Measurements from ENCODE around the gene DHH.

DHH gene

DNA sequence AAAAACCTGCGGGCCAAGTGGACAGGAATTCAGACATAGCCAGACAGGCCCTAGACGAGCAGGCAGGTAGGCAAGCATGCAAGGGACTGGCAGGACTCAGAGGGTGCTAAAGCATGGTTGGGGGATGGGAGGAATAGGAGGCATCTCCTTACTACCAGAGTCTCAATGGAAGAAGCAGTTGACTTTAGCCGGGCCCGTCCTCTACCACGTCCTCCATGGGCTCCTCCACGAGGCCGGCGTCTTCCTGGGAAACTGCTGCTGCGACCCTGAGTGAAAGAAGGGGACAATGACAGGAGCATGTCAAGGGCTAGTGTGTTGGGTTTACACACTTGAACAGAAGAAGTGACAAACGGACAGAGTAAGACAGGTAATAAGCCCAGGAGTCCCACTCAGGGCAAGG, 45.6 kb downstream of the DHH start:
- Histone ChIP-seq H3K9ac (ENCODE audit: low read length in 2 of 2) (no peak overlapping the region), H3K27ac (ENCODE audit: low read length) (no peak overlapping the region), H3K4me3 (ENCODE audit: low read length in 2 of 2) (no peak overlapping the region), H3K36me3 (ENCODE audit: control insufficient read depth in 2 of 2, insufficient read depth in 2 of 2, low read length in 2 of 2) (peaks cover 78 to 89% of the 10 kb centered on the region in 2 donors), H3K9me3 (ENCODE audit: control insufficient read depth in 2 of 2, low read length in 2 of 2) (no peaks in the 10 kb centered on the region), H3K4me1 (ENCODE audit: control insufficient read depth, insufficient read depth, low read length) (no peaks in the 10 kb centered on the region), H3K27me3 (ENCODE audit: control insufficient read depth in 1 of 2, insufficient read depth in 2 of 2, low read length in 2 of 2) (no peaks in the 10 kb centered on the region)

DNA sequence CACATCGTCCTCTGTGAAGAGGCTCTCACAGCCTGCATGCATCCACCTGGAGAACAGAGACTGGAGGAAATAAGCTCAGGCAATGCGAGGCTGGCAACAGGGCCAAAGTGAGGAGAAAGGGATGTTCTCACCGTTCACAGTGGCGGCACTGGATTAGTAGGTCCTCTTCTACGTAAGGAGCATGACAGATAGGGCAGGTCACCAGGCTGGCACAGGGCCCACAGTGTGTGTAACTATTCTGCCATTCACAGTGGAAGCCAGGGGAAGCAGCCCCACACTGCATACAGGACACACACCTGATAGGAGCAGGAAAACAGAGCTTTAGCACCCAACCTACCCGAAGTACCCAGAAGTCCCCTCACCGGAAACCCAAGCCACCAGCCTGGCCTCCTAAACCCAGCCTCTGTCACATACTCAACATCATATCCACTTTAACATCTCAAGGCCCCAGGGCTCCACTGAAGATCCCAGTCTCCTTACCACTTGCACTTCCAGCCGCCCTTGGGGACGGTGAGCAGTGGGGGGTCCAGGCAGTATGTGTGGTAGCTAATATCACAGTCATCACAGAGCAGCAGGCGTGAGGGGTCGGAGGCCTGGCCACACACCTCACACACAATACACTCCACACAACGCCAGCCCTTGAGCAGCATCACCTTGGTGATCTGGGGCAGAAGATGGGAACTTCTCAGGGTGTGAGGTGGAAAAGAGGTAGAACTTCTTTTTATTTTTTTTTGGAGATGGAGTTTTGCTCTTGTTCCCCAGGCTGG, 48.3 kb downstream of the DHH start:
- Histone ChIP-seq H3K27ac (ENCODE audit: low read length) (no peak overlapping the region), H3K9me3 (ENCODE audit: control insufficient read depth in 2 of 2, low read length in 2 of 2) (no peaks in the 10 kb centered on the region), H3K4me1 (ENCODE audit: control insufficient read depth, insufficient read depth, low read length) (no peaks in the 10 kb centered on the region), H3K4me3 (ENCODE audit: low read length in 2 of 2) (no peak overlapping the region), H3K9ac (ENCODE audit: low read length in 2 of 2) (no peak overlapping the region), H3K27me3 (ENCODE audit: control insufficient read depth in 1 of 2, insufficient read depth in 2 of 2, low read length in 2 of 2) (no peaks in the 10 kb centered on the region), H3K36me3 (ENCODE audit: control insufficient read depth in 2 of 2, insufficient read depth in 2 of 2, low read length in 2 of 2) (peaks cover 83 to 89% of the 10 kb centered on the region in 2 donors)

- H3K27ac ChIP-seq (ENCODE audit: low read length), result no peak overlapping the region
- no peaks in the 10 kb centered on the region for H3K27me3 ChIP-seq (ENCODE audit: control insufficient read depth in 1 of 2, insufficient read depth in 2 of 2, low read length in 2 of 2)
- H3K9me3 ChIP-seq (ENCODE audit: control insufficient read depth in 2 of 2, low read length in 2 of 2), result no peaks in the 10 kb centered on the region
- peaks cover 78 to 90% of the 10 kb centered on the region in 2 donors for H3K36me3 ChIP-seq (ENCODE audit: control insufficient read depth in 2 of 2, insufficient read depth in 2 of 2, low read length in 2 of 2)
- no peaks in the 10 kb centered on the region for H3K4me1 ChIP-seq (ENCODE audit: control insufficient read depth, insufficient read depth, low read length)
- H3K4me3 ChIP-seq (ENCODE audit: low read length in 2 of 2), result no peak overlapping the region
- peak overlapping the region in 1 of 2 donors; percentile 13 for H3K9ac ChIP-seq (ENCODE audit: low read length in 2 of 2)
These were observed 49.9 kb downstream of the DHH start for GRCh38 chr12:49044660-49045059.

GRCh38 chr12:49043856-49044258, 50.7 kb downstream of the DHH start:
- Histone ChIP-seq H3K9ac (ENCODE audit: low read length in 2 of 2) (no peak overlapping the region), H3K4me1 (ENCODE audit: control insufficient read depth, insufficient read depth, low read length) (no peaks in the 10 kb centered on the region), H3K4me3 (ENCODE audit: low read length in 2 of 2) (no peak overlapping the region), H3K27me3 (ENCODE audit: control insufficient read depth in 1 of 2, insufficient read depth in 2 of 2, low read length in 2 of 2) (no peaks in the 10 kb centered on the region), H3K36me3 (ENCODE audit: control insufficient read depth in 2 of 2, insufficient read depth in 2 of 2, low read length in 2 of 2) (peaks cover 78 to 86% of the 10 kb centered on the region in 2 donors), H3K27ac (ENCODE audit: low read length) (no peak overlapping the region), H3K9me3 (ENCODE audit: control insufficient read depth in 2 of 2, low read length in 2 of 2) (no peaks in the 10 kb centered on the region)

DNA sequence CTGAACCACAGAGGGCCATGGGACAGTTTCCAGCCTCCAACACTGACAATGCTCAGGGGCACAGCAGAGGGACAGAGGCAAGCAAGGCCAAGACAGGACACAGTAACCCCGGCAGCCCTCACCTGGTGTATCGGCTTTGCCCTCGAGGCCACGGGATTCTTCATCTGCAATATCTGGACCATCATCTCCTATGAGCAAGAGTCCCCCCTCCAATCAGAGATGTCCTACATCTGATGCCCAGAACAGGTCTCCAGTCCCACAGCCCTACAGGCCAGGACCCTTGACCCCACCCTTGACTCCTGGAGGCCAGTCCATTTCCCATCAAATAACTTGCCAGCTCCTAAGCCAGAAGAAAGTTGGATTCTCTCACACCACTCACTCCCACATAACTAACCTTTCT, 51.4 kb downstream of the DHH start:
- no peaks in the 10 kb centered on the region for H3K27me3 ChIP-seq (ENCODE audit: control insufficient read depth in 1 of 2, insufficient read depth in 2 of 2, low read length in 2 of 2)
- H3K4me3 ChIP-seq (ENCODE audit: low read length in 2 of 2), result no peak overlapping the region
- no peak overlapping the region for H3K27ac ChIP-seq (ENCODE audit: low read length)
- H3K4me1 ChIP-seq (ENCODE audit: control insufficient read depth, insufficient read depth, low read length), result no peaks in the 10 kb centered on the region
- H3K9ac ChIP-seq (ENCODE audit: low read length in 2 of 2), result no peak overlapping the region
- H3K9me3 ChIP-seq (ENCODE audit: control insufficient read depth in 2 of 2, low read length in 2 of 2), result no peaks in the 10 kb centered on the region
- H3K36me3 ChIP-seq (ENCODE audit: control insufficient read depth in 2 of 2, insufficient read depth in 2 of 2, low read length in 2 of 2), result peaks cover 76 to 82% of the 10 kb centered on the region in 2 donors

DNA sequence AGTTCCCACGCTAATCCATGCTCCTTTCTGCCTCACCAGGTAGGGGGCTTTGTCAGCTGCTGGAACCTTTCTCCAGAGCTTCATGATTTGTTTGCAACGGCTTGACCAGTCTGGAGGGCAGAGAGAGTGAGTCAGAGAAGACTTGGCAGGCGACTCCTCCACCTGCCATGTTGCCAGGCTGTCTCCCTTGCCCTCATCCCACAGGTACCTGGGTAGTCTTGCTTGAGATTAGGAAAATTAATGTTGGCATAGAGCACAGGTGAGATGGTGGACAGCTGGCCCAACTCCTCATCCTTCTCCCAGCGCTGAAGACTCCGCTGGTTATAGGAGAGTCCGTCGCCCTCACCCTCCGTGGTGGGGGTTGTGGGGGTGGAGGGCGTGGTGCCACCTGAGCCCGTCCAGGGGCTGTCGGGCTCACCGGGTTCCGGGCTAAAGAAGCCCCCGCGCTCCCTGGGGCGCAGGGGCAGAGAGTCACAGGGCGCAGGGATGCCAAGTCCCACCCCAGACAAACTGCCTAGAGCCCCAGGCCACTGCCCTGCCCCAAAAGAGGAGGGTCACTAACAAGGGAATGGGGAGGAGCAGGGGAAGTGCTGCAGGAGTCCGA, 52.6 kb downstream of the DHH start:
- Histone ChIP-seq H3K9me3 (ENCODE audit: control insufficient read depth in 2 of 2, low read length in 2 of 2) (no peaks in the 10 kb centered on the region), H3K36me3 (ENCODE audit: control insufficient read depth in 2 of 2, insufficient read depth in 2 of 2, low read length in 2 of 2) (peaks cover 77 to 82% of the 10 kb centered on the region in 2 donors)

GRCh38 chr12:49041036-49041880, 53.3 kb downstream of the DHH start:
- Histone ChIP-seq H3K4me1 (ENCODE audit: control insufficient read depth, insufficient read depth, low read length) (no peaks in the 10 kb centered on the region), H3K36me3 (ENCODE audit: control insufficient read depth in 2 of 2, insufficient read depth in 2 of 2, low read length in 2 of 2) (peaks cover 77 to 82% of the 10 kb centered on the region in 2 donors), H3K9ac (ENCODE audit: low read length in 2 of 2) (no peak overlapping the region), H3K27me3 (ENCODE audit: control insufficient read depth in 1 of 2, insufficient read depth in 2 of 2, low read length in 2 of 2) (no peaks in the 10 kb centered on the region), H3K9me3 (ENCODE audit: control insufficient read depth in 2 of 2, low read length in 2 of 2) (no peaks in the 10 kb centered on the region), H3K27ac (ENCODE audit: low read length) (no peak overlapping the region), H3K4me3 (ENCODE audit: low read length in 2 of 2) (no peak overlapping the region)

More for the DNA sequence above, 52.6 kb downstream of the DHH start:
- Histone ChIP-seq H3K27me3 (ENCODE audit: control insufficient read depth in 1 of 2, insufficient read depth in 2 of 2, low read length in 2 of 2) (no peaks in the 10 kb centered on the region), H3K4me3 (ENCODE audit: low read length in 2 of 2) (no peak overlapping the region), H3K27ac (ENCODE audit: low read length) (no peak overlapping the region), H3K4me1 (ENCODE audit: control insufficient read depth, insufficient read depth, low read length) (no peaks in the 10 kb centered on the region), H3K9ac (ENCODE audit: low read length in 2 of 2) (no peak overlapping the region)

GRCh38 chr12:49040364-49040855, 54.2 kb downstream of the DHH start:
- Histone ChIP-seq H3K4me3 (ENCODE audit: low read length in 2 of 2) (no peak overlapping the region), H3K36me3 (ENCODE audit: control insufficient read depth in 2 of 2, insufficient read depth in 2 of 2, low read length in 2 of 2) (peaks cover 68 to 75% of the 10 kb centered on the region in 2 donors), H3K9ac (ENCODE audit: low read length in 2 of 2) (no peak overlapping the region), H3K4me1 (ENCODE audit: control insufficient read depth, insufficient read depth, low read length) (no peaks in the 10 kb centered on the region), H3K27me3 (ENCODE audit: control insufficient read depth in 1 of 2, insufficient read depth in 2 of 2, low read length in 2 of 2) (no peaks in the 10 kb centered on the region), H3K9me3 (ENCODE audit: control insufficient read depth in 2 of 2, low read length in 2 of 2) (no peaks in the 10 kb centered on the region), H3K27ac (ENCODE audit: low read length) (no peak overlapping the region)

DNA sequence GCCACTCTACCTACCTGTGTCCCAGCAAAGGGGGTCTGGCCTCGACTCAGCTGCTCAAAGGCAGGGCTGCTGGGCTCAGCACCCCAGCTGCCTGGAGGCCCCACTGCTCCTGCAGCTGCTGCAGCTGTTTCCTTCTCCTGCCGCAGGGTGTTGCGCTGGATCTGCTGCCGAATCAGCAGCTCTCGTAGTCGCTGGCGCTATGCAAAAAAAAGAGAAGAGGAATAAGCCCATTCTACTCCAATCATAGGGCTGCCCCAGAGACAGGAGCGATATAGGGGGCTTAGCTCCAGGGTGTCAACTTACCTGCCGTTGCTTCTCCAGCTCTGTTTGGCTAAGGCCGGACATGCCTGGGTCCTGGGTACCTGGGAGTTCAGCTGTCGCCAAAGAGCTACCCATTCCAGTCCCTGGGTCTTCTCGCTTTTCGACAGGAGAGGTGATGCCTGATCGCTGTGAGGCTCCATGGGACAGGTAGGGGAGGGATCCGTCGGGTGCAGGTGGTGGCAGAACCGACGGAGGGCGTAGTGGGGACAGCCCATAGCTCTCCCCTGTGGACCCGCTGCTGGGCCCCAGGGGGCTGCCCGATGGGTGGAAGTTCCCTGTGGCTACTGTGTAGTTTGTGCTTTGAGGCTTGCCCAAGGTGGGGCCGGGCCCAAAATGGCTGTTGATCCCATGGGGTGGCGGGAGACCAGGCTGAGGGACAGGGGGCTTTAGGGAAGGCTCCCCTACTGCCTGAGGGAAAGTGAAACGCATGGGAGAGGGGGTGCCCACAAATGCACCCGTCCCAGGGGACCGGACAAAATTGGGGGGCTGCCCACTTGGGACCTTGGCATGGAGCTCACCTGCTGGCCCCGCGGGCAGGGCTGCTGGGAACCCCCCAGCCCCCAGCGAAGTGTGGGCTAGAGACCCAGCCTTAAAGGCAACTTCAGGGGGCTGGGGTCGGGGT, 54.9 kb downstream of the DHH start:
- Histone ChIP-seq H3K4me1 (ENCODE audit: control insufficient read depth, insufficient read depth, low read length) (no peaks in the 10 kb centered on the region), H3K27me3 (ENCODE audit: control insufficient read depth in 1 of 2, insufficient read depth in 2 of 2, low read length in 2 of 2) (no peaks in the 10 kb centered on the region), H3K9ac (ENCODE audit: low read length in 2 of 2) (no peak overlapping the region), H3K4me3 (ENCODE audit: low read length in 2 of 2) (no peak overlapping the region), H3K9me3 (ENCODE audit: control insufficient read depth in 2 of 2, low read length in 2 of 2) (no peaks in the 10 kb centered on the region), H3K36me3 (ENCODE audit: control insufficient read depth in 2 of 2, insufficient read depth in 2 of 2, low read length in 2 of 2) (peaks cover 67 to 73% of the 10 kb centered on the region in 2 donors), H3K27ac (ENCODE audit: low read length) (no peak overlapping the region)

Data from stomach smooth muscle (tissue), 2 donors.